Spleen (tissue), 11 donors: ENCODE results near the gene RGS16. TPM values are rescaled to one million over a fixed set of nuclear protein-coding genes. Genes with fewer than 3 reads are reported as not detected.

Experiments used
- DNase-seq: peaks from one replicate; pipeline ENCODE4 v3.0.0-alpha.2; 2020
- H3K27ac ChIP-seq, 8 donors: fragments of 200-600 bp; sonication (generic) in 7 of 8; 1 replicate in 4 of 8; 2 replicates in 4 of 8; pipeline versions ENCODE4 v1.5.0 to v1.8.0; 2016 to 2021; ENCODE audit warnings: inconsistent platforms in 4 of 8, mild to moderate bottlenecking in 4 of 8, moderate library complexity in 1 of 8
- H3K27me3 ChIP-seq, 7 donors: fragments of 200-600 bp; sonication (generic) in 6 of 7; replicated peaks in 1 of 7; 1 replicate in 4 of 7; 2 replicates in 3 of 7; pipeline versions ENCODE4 v1.5.0 to v1.8.0; 2016 to 2021; ENCODE audit warnings: inconsistent platforms in 3 of 7, mild to moderate bottlenecking in 1 of 7
- H3K36me3 ChIP-seq, 6 donors: fragments of 200-600 bp; sonication (generic) in 5 of 6; 1 replicate in 4 of 6; 2 replicates in 2 of 6; pipeline versions ENCODE4 v1.5.0 to v1.8.0; 2016 to 2021; ENCODE audit warnings: inconsistent platforms in 2 of 6
- H3K4me1 ChIP-seq, 6 donors: fragments of 200-600 bp; sonication (generic) in 5 of 6; 1 replicate in 3 of 6; 2 replicates in 3 of 6; pipeline versions ENCODE4 v1.5.0 to v1.8.0; 2016 to 2021; ENCODE audit warnings: inconsistent platforms in 3 of 6
- H3K4me3 ChIP-seq, 8 donors: fragments of 200-600 bp; sonication (generic) in 7 of 8; 1 replicate in 4 of 8; 2 replicates in 4 of 8; pipeline versions ENCODE4 v1.5.0 to v1.8.0; 2016 to 2021; ENCODE audit warnings: inconsistent platforms in 4 of 8, mild to moderate bottlenecking in 4 of 8, moderate library complexity in 2 of 8
- H3K9me3 ChIP-seq, 8 donors: fragments of 200-600 bp; sonication (generic) in 7 of 8; 1 replicate in 4 of 8; 2 replicates in 4 of 8; pipeline versions ENCODE4 v1.5.0 to v1.8.0; 2016 to 2021; ENCODE audit warnings: inconsistent platforms in 4 of 8
- POLR2A ChIP-seq, 3 donors: fragments of 450-650 bp; IDR thresholded peaks; one replicate each; pipeline ENCODE4 v1.5.1; 2017; ENCODE audit warnings: antibody characterized with exemption in 3 of 3, mild to moderate bottlenecking in 1 of 3
- POLR2AphosphoS5 ChIP-seq, 3 donors: sonication (generic); formaldehyde crosslinking; IDR thresholded peaks; one replicate each; pipeline ENCODE4 v1.5.1; 2017; ENCODE audit warnings: antibody characterized with exemption in 3 of 3
- WGBS, 5 donors: extraction: QIAGEN DNeasy Blood & Tissue Kit in 3 of 5; methylation state at CpG; one replicate each; pipeline versions ENCODE4 v1.1.5 to v1.1.7; 2013 to 2018; 5-methylcytosine and 5-hydroxymethylcytosine counted together
- intact Hi-C: fragments of 100-400 bp; cut with DNase I; formaldehyde crosslinking; loops from one replicate; pipeline ENCODE4 v1.15.0; 2023; ENCODE audit warnings: low total_unique reads
- polyA plus RNA-seq, 3 donors: library from polyadenylated mRNA; stranded (reverse); fragments of 200-250 nt; gene quantifications; one replicate each; pipeline ENCODE4 v1.2.1, GENCODE V29; 2013
- total RNA-seq, 7 donors: library from RNA; depleted of rRNA in 3 of 7; stranded (reverse); fragments of >200 nt in 3 of 7; fragmentation: NEBNext Ultra II Directional in 4 of 7; extraction: Animal tissue kit (Norgen Biotek cat#: 25700) in 4 of 7; gene quantifications; one replicate each; pipeline versions ENCODE4 v1.1.0 to v1.2.1, GENCODE V29; 2016 to 2021
- TF ChIP-seq, protein P1 (sequence below), 11 experiments: fragments of 200-600 bp in 7 of 11; fragments of 450-650 bp in 4 of 11; sonication (generic) in 4 of 11; IDR thresholded peaks in 8 of 11; conservative IDR thresholded peaks in 3 of 11; 1 replicate in 7 of 11; 2 replicates in 4 of 11; pipeline versions ENCODE4 v1.4.0 to v1.8.0; 2016 to 2021; ENCODE audit warnings: antibody characterized with exemption in 11 of 11, inconsistent platforms in 4 of 11, mild to moderate bottlenecking in 1 of 11
- donor health status: healthy with polysubstance abuse.
- donor health status: DM: no; HTN: no; CAD: no; lungs with moderate emphysema.
- donor health status: DM: no; HTN: no; CAD: no.
- donor health status: Bipolar disorder and iron deficiency.
- donor health status: healthy.
- donor health status: DM: no; HTN: no; CAD: no.
- donor health status: DM: yes; HTN: yes; CAD: no.

Gene RGS16
- total and polyA plus RNA-seq, 10 donors, result 2.6 to 24.2 (median 4.3) TPM

DNA sequence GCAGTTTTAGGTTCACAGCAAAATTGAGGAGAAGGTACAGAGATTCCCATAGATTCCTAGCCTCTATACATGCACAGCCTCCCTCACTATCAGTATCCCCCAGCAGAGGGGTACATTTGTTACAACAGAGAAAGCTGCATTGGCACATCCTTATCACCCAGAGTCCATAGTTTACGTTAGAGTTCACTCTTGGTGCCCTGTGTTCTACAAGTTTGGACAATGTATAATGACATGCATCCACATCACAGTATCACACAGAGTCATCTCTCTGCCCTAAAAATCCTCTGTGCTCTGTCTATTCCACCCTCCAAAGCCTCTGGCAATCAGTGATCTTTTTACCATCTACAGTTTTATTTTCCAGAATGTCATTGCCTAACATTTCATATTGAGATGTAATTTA, 22.3 kb upstream of the RGS16 start:
- no peaks in the 10 kb centered on the region for H3K27me3 ChIP-seq
- no peak overlapping the region for H3K4me3 ChIP-seq
- no peak for DNase-seq
- peaks cover 8 to 38% (median 25%) of the 10 kb centered on the region in 6 donors for H3K4me1 ChIP-seq
- H3K9me3 ChIP-seq, result no peaks in the 10 kb centered on the region
- H3K27ac ChIP-seq, result no peak overlapping the region
- intact Hi-C loops, result no loop called here
- H3K36me3 ChIP-seq, result no peaks in the 10 kb centered on the region
- TF ChIP-seq POLR2A (IDR thresholded peaks at IDR 0.05) (no peak), POLR2AphosphoS5 (IDR thresholded peaks at IDR 0.05) (no peak)
- TF ChIP-seq, protein P1, sequence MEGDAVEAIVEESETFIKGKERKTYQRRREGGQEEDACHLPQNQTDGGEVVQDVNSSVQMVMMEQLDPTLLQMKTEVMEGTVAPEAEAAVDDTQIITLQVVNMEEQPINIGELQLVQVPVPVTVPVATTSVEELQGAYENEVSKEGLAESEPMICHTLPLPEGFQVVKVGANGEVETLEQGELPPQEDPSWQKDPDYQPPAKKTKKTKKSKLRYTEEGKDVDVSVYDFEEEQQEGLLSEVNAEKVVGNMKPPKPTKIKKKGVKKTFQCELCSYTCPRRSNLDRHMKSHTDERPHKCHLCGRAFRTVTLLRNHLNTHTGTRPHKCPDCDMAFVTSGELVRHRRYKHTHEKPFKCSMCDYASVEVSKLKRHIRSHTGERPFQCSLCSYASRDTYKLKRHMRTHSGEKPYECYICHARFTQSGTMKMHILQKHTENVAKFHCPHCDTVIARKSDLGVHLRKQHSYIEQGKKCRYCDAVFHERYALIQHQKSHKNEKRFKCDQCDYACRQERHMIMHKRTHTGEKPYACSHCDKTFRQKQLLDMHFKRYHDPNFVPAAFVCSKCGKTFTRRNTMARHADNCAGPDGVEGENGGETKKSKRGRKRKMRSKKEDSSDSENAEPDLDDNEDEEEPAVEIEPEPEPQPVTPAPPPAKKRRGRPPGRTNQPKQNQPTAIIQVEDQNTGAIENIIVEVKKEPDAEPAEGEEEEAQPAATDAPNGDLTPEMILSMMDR (IDR thresholded peaks at IDR 0.05 in 8 of 11, conservative IDR thresholded peaks at IDR 0.05 in 3 of 11), result no peak
- 84 to 94% (median 87%) methylated on average over 1 of the region's 1 CpG for WGBS, 5 donors

DNA sequence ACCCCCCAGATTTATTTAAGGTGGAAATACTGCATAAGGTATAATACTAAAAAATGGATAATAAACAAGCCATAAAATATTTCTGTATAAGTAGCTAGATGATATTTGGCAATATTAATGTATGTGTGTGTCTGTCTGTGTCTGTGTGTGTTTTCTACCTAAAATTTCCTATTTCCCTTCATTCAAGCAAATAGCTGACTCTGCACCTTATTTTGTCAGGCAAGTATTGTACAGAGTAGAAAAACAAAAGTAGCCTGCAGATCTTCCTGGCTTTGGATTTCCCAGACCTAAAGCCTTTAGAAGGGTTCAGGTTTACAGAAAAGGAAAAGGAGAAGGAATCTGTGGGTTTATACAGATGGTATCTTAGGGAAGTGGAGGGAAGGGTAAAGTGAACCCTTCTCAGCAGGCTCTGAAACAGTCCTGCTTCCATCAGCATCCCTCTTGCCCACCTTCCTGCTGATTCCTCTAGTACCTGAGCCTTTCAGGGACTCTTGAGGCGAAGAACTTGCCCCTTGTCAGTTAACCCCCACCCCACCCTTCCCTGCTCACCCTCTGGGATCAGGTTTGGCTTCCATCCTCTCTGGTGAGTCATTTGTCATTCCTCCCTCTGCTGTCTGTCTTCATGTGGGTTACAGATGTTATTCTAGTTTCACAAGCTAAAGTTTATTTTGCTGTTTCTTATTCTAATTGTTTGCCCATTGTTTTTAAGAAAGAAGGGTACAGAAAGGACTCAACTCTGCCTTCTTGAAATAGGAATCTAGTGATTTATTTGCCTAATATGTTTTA, 21.7 kb upstream of the RGS16 start:
- Histone ChIP-seq H3K27ac (no peak overlapping the region), H3K4me3 (no peak overlapping the region), H3K4me1 (peaks cover 8 to 34% (median 25%) of the 10 kb centered on the region in 6 donors), H3K9me3 (peaks cover 0 to 5% (median under 1%) of the 10 kb centered on the region in 8 donors), H3K27me3 (no peaks in the 10 kb centered on the region), H3K36me3 (no peaks in the 10 kb centered on the region)
- 59 to 89% (median 69%) methylated on average over 1 of the region's 1 CpG for WGBS, 5 donors
- TF ChIP-seq POLR2A (IDR thresholded peaks at IDR 0.05), result no peak
- TF ChIP-seq POLR2AphosphoS5 (IDR thresholded peaks at IDR 0.05), result no peak
- TF ChIP-seq, protein P1 (IDR thresholded peaks at IDR 0.05 in 8 of 11, conservative IDR thresholded peaks at IDR 0.05 in 3 of 11), result no peak
- intact Hi-C loops, result no loop called here
- no peak for DNase-seq

- Histone ChIP-seq H3K27me3 (no peaks in the 10 kb centered on the region), H3K36me3 (no peaks in the 10 kb centered on the region), H3K4me3 (no peak overlapping the region), H3K4me1 (peaks cover 5 to 26% (median 19%) of the 10 kb centered on the region in 6 donors), H3K27ac (no peak overlapping the region), H3K9me3 (peaks cover 0 to 10% (median 3%) of the 10 kb centered on the region in 8 donors)
- no peak for DNase-seq
- TF ChIP-seq POLR2A (IDR thresholded peaks at IDR 0.05), result no peak
- TF ChIP-seq, protein P1 (IDR thresholded peaks at IDR 0.05 in 8 of 11, conservative IDR thresholded peaks at IDR 0.05 in 3 of 11), result no peak
- TF ChIP-seq POLR2AphosphoS5 (IDR thresholded peaks at IDR 0.05), result no peak
- intact Hi-C loops, result no loop called here
- 81 to 90% (median 87%) methylated on average over 3 of the region's 3 CpGs for WGBS, 5 donors
These were observed 20.8 kb upstream of the RGS16 start for GRCh38 chr1:182625024-182625423.

GRCh38 chr1:182624577-182624976, 20.4 kb upstream of the RGS16 start:
- 9 to 32% (median 15%) methylated on average over 1 of the region's 1 CpG for WGBS, 5 donors
- intact Hi-C loops, result no loop called here
- no peak for TF ChIP-seq POLR2AphosphoS5 (IDR thresholded peaks at IDR 0.05)
- TF ChIP-seq, protein P1 (IDR thresholded peaks at IDR 0.05 in 8 of 11, conservative IDR thresholded peaks at IDR 0.05 in 3 of 11), result no peak
- no peak for TF ChIP-seq POLR2A (IDR thresholded peaks at IDR 0.05)

More at GRCh38 chr1:182624577-182624976, 20.4 kb upstream of the RGS16 start:
- H3K27me3 ChIP-seq, result no peaks in the 10 kb centered on the region
- no peak overlapping the region for H3K4me3 ChIP-seq
- no peaks in the 10 kb centered on the region for H3K36me3 ChIP-seq
- H3K4me1 ChIP-seq, result peaks cover under 1 to 21% (median 15%) of the 10 kb centered on the region in 6 donors
- H3K27ac ChIP-seq, result no peak overlapping the region
- H3K9me3 ChIP-seq, result peaks cover 0 to 10% (median 3%) of the 10 kb centered on the region in 8 donors
- DNase-seq, result no peak
